NCI-H2196 treated with DMSO at 0.1 percent for 48 hours (cell line): Measurements from ENCODE around the gene HAUS3.

Experiments used
- DNase-seq: peaks from one replicate; lab custom pipeline; 2025; ENCODE audit not compliant: unreplicated experiment; lab: John Stamatoyannopoulos, UW

HAUS3 gene

GRCh38 chr4:2241410-2242353 lies at the start of gene HAUS3, which contains the start of gene POLN:
HAUS3 (minus strand) TSS chr4:2242121; CDS start chr4:2240946, 1,175 bp downstream.
POLN (minus strand) TSS chr4:2242121; CDS start chr4:2229231, 12,890 bp downstream.
- peak; percentile 87 for DNase-seq

GRCh38 chr4:2290974-2291704 lies 49.2 kb upstream of the HAUS3 start:
- no peak for DNase-seq

DNA sequence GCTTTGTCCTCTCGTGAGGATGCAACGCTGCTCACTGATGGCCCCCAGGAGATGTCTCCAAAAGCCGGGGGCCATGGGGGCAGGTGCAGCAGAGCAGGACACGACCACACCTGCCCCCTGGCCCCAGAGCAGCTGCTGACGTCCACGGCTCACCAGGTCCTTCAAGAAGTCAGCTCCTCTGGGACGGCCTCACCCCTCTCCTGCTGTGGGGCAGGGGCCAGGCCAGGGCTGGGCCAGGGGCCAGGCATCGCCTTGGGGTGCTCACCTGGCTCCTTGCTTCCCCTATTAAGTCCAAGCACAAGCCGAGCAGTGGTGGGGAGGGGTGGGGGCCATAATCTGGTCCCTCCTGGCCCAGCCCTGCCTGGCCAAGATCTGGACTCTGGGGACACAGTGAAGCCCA lies 48.6 kb upstream of the HAUS3 start:
- no peak for DNase-seq

DNA sequence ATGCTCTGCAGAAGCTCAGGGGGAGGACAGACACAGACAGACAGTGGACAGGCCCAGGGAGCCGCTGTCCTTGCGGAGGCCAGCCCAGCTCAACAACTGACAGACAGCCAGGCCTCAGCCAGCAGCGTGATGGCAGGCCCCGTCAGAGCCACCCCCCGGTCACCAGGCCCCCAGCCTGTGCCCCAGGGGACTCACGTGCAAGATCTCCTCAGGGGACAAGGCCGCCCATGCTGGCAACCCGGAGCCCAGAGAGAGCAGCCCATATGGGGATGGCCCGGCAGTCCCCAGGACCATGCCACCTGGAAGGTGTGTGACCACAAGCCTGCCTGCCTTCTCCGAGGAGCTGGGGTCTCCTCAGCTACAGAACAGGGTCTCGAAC lies 48.0 kb upstream of the HAUS3 start:
- DNase-seq, result no peak

GRCh38 chr4:2289311-2289954 lies 47.5 kb upstream of the HAUS3 start:
- DNase-seq, result no peak

DNA sequence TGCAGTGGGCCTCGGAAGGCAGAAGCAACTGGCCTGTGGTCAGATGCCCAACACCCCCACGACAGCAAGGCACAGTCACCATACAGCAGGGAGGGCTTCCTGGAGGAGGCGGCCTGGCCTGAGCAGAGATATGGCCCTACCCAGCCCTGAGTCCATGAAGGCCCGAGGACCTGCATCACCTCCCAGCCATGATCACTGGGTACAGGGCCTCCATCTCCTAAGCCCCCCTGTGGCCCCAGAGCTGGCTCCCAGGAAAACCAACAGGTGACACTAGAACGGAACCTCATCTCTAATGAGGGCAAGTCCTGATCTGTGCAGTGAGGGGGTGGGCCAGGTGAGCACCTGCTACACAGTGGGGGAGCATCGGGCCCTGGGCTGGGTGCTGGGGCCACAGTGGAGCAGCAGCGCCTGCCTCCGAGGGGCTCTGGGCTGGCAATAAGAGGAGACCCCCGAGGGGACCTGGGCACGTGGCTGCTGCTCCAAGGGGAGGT lies 46.2 kb upstream of the HAUS3 start:
- no peak for DNase-seq

DNA sequence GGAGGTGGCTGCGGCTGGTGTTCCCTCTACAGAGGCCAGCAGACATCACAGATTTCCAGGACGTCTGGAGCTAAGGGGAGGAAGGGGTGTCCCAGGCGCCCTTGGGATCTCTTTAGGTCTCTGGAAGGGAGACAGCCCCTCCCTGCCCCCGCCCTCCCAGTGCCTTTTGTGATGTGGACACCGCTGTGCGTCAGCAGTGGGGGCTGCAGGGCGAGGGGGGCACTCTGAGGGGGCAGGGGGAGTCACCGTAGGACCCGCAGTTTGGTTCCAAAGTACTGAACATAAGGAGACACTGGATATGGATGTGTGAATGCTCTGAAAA lies 45.6 kb upstream of the HAUS3 start:
- no peak for DNase-seq

DNA sequence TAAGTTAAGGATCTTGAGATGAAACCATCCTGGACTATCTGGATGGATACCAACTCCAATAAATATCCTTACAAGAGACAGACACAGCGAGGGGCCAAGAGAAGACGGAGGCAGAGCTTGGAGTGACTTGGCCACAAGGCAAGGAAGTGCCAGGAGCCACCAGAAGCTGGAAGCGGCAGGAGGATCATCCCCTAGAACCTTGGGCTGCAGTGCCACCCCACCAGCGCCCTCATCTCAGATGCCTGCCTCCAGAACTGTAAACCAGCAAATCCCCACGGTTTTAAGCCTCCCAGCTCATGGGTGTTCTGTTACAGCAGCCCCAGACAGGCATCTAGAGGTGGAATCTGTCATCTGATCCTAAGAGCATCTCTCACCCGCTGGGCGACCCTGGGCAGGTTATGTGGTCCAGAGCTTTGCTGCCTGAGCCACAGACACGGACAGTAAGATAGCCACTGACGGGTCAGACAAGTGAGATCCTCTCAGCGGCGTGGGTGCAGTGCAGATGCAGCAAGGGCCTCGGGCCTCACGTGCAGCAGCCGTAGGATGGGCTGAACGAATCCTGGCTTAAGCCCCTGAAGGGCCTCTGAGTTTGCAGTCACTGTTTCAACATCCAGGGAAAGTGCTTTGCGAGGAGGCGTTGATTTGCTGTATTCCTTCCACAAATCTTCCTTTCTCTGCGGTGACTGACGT lies 45.1 kb upstream of the HAUS3 start:
- no peak for DNase-seq

- no peak for DNase-seq
Observed at GRCh38 chr4:2285613-2286381, 43.9 kb upstream of the HAUS3 start.

- no peak for DNase-seq
Observed at GRCh38 chr4:2284934-2285612, 43.2 kb upstream of the HAUS3 start.

- no peak for DNase-seq
Observed at GRCh38 chr4:2284161-2284933, 42.4 kb upstream of the HAUS3 start.

GRCh38 chr4:2283199-2283711 lies 41.3 kb upstream of the HAUS3 start:
- no peak for DNase-seq

GRCh38 chr4:2281575-2282343 lies 39.8 kb upstream of the HAUS3 start:
- DNase-seq, result no peak

GRCh38 chr4:2280531-2281300 lies 38.8 kb upstream of the HAUS3 start:
- no peak for DNase-seq

DNA sequence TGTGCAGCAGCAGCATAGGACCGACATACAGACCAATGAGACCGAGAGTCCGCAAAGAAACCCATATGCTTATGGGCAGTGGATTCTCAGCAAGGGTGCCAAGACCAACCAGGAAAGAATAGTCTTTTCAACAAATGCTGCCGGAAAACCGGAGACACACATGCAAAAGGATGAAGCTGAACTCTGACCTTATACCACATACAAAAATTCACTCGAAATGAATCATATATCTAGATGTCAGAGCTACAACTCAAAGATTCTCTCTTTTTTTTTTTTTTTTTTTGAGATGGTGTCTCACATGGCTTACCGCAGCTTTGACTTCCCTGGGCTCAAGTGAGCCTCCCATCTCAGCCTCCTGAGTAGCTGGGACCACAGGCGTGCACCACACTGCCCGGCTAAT lies 36.0 kb upstream of the HAUS3 start:
- no peak for DNase-seq

- no peak for DNase-seq
Observed at GRCh38 chr4:2276581-2277325, 34.8 kb upstream of the HAUS3 start.
